Stimulated activated CD4-positive, alpha-beta T cell treated with anti-CD3 and anti-CD28 coated beads, Interleukin-4, amount 100 ng/mL, for 1 hour (primary cell): Measurements from ENCODE around the gene PCDHGB3.
"Not testable (repeated sequence)": the region's sequence is repeated elsewhere in the genome, so short reads cannot be mapped to it uniquely, and the experiment has no call there.

Experiments
- DNase-seq: peaks from one replicate; pipeline ENCODE4 v3.0.0-alpha.2; 2020

PCDHGB3 gene

GRCh38 chr5:141359790-141360426 lies 10.1 kb upstream of the PCDHGB3 start, which contains the start of gene PCDHGB2:
TSS of gene PCDHGB2 (plus strand) at chr5:141359994. CDS start at chr5:141360136, 142 bp downstream.
- no peak for DNase-seq

- DNase-seq: no peak
These were observed 9.4 kb upstream of the PCDHGB3 start for GRCh38 chr5:141360685-141361084.

DNA sequence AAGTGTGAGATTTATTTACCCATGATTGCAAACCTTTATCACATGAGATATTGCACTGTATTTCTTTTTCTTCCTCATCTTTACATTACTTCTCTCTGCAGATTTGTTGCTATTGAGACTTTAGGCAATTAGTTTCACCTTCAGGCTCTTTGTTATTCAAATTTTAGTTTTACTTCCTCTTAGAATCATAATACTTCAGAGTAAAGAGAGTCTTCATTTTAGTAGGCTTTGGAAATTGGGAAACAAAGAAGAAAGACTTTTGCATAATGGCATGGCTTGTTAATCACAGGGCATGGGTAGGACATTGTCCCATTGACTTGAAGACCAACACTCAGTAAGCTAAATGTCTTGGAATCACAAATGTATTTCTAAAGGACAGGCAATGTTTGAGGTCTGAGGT lies 7.3 kb upstream of the PCDHGB3 start:
- DNase-seq: no peak

GRCh38 chr5:141363952-141364660 lies 5.9 kb upstream of the PCDHGB3 start, which contains the start of gene PCDHGA5:
TSS of gene PCDHGA5 (plus strand) at chr5:141364162. CDS start at chr5:141364331, 169 bp downstream.
- DNase-seq: no peak

DNA sequence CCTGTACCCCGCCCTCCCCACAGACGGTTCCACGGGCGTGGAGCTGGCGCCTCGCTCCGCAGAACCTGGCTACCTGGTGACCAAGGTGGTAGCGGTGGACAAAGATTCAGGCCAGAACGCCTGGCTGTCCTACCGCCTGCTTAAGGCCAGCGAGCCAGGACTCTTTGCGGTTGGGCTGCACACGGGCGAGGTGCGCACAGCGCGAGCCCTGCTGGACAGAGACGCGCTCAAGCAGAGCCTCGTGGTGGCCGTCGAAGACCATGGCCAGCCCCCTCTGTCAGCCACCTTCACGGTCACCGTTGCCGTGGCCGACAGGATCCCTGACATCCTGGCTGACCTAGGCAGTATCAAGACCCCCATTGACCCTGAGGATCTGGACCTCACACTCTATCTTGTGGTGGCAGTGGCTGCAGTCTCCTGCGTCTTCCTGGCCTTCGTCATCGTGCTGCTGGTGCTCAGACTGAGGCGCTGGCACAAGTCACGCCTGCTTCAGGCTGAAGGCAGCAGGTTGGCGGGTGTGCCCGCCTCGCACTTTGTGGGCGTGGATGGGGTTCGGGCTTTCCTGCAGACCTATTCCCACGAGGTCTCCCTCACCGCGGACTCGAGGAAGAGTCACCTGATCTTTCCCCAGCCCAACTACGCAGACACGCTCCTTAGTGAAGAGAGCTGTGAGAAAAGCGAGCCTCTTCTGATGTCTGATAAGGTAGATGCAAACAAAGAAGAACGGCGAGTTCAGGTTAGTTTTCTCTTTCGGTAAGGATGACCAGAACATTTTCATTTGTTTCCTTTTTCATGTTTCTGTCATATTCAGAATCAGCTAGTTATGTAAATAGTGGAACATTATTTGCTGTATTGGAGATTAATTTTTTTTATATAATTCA lies 3.8 kb upstream of the PCDHGB3 start:
- no peak for DNase-seq

GRCh38 chr5:141371572-141372475 lies 1.8 kb downstream of the PCDHGB3 start:
- no peak for DNase-seq

- no peak for DNase-seq
These were observed 3.8 kb downstream of the PCDHGB3 start, which contains the start of gene PCDHGA6 for GRCh38 chr5:141373673-141374317. TSS of gene PCDHGA6 (plus strand) at chr5:141373891. CDS start at chr5:141374084, 193 bp downstream.

GRCh38 chr5:141374627-141375026 lies 4.6 kb downstream of the PCDHGB3 start:
- no peak for DNase-seq

- not testable (repeated sequence) for DNase-seq
These were observed 5.6 kb downstream of the PCDHGB3 start for GRCh38 chr5:141375444-141376155.

GRCh38 chr5:141382469-141383294 lies 12.6 kb downstream of the PCDHGB3 start, which contains the start of gene PCDHGA7:
TSS of gene PCDHGA7 (plus strand) at chr5:141382742. CDS start at chr5:141382900, 158 bp downstream.
- no peak for DNase-seq

GRCh38 chr5:141383345-141383744 lies 13.3 kb downstream of the PCDHGB3 start:
- no peak for DNase-seq

DNA sequence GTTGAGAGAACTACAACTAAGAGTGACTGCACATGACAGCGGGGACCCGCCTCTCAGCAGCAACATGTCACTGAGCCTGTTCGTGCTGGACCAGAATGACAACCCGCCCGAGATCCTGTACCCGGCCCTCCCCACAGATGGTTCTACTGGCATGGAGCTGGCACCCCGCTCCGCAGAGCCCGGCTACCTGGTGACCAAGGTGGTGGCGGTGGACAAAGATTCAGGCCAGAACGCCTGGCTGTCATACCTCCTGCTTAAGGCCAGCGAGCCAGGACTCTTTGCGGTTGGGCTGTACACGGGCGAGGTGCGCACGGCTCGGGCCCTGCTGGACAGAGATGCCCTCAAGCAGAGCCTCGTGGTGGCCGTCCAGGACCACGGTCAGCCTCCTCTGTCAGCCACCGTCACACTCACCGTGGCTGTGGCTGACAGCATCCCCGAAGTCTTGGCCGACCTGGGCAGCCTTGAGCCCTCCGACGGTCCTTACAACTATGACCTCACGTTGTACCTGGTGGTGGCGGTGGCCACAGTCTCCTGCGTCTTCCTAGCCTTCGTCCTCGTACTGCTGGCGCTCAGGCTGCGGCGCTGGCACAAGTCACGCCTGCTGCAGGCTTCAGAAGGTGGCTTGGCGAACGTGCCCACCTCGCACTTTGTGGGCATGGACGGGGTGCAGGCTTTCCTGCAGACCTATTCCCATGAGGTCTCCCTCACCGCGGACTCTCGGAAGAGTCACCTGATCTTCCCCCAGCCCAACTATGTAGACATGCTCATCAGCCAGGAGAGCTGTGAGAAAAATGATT lies 14.6 kb downstream of the PCDHGB3 start:
- no peak for DNase-seq

GRCh38 chr5:141387557-141388311 lies 17.7 kb downstream of the PCDHGB3 start, which contains the start of gene PCDHGB4:
TSS of gene PCDHGB4 (plus strand) at chr5:141387698. CDS start at chr5:141387885, 187 bp downstream.
- peak; percentile 39 for DNase-seq

- no peak for DNase-seq
These were observed 18.6 kb downstream of the PCDHGB3 start for GRCh38 chr5:141388661-141389060.

GRCh38 chr5:141389153-141390042 lies 19.4 kb downstream of the PCDHGB3 start:
- no peak for DNase-seq

GRCh38 chr5:141392429-141393198 lies 22.6 kb downstream of the PCDHGB3 start, which contains the start of gene PCDHGA8:
TSS of gene PCDHGA8 (plus strand) at chr5:141392633. CDS start at chr5:141392814, 181 bp downstream.
- no peak for DNase-seq
